H1 (cell line): ENCODE data around the gene ALDH7A1. TPM values are rescaled to one million over a fixed set of nuclear protein-coding genes. Genes with fewer than 3 reads are reported as not detected.

Experiments
- CTCF ChIA-PET: fragments of 300-600 bp; sonication (Branson Sonifier 250); formaldehyde crosslinking; loops from one replicate; lab custom pipeline; 2021; ENCODE audit not compliant: partially characterized antibody; lab: Charles Lee
- POLR2A ChIA-PET: fragments of 300-600 bp; sonication (Branson Sonifier 250); formaldehyde crosslinking; loops from one replicate; lab custom pipeline; 2021; ENCODE audit warnings: inconsistent platforms; ENCODE audit not compliant: partially characterized antibody; lab: Charles Lee
- DNase-seq, 2 experiments: peaks; one replicate each; pipeline versions ENCODE4 v3.0.0 to v3.0.0-alpha.2; 2010 to 2022; ENCODE audit warnings: low spot score in 2 of 2, low read depth in 1 of 2, mixed read lengths in 1 of 2
- FAIRE-seq: peaks from 2 replicates; lab custom pipeline; 2011; peaks lifted over from hg19 to GRCh38; lab: Jason Lieb, UNC
- H2AFZ ChIP-seq: 2 replicates; pipeline ENCODE4 v1.8.1; 2012; ENCODE audit warnings: low read length, inconsistent platforms
- H2AK5ac ChIP-seq: 2 replicates; pipeline ENCODE4 v1.6.1; 2013; ENCODE audit warnings: low read depth, low read length
- H2BK120ac ChIP-seq: replicated peaks from 2 replicates; pipeline ENCODE3; 2013; ENCODE audit warnings: low read depth, low read length, inconsistent platforms
- H2BK12ac ChIP-seq: 2 replicates; pipeline ENCODE4 v1.6.1; 2013; ENCODE audit warnings: low read depth, low read length
- H2BK15ac ChIP-seq: 2 replicates; pipeline ENCODE4 v1.6.1; 2013; ENCODE audit warnings: low read length
- H2BK20ac ChIP-seq: 2 replicates; pipeline ENCODE4 v1.6.1; 2013; ENCODE audit warnings: low read length
- H2BK5ac ChIP-seq: 2 replicates; pipeline ENCODE4 v1.6.1; 2013; ENCODE audit warnings: low read depth, low read length
- H3K14ac ChIP-seq: 2 replicates; pipeline ENCODE4 v1.6.1; 2013; ENCODE audit warnings: inconsistent platforms; ENCODE audit not compliant: insufficient read length
- H3K18ac ChIP-seq: 2 replicates; pipeline ENCODE4 v1.6.1; 2013; ENCODE audit warnings: low read length; ENCODE audit errors: extremely low read depth
- H3K23ac ChIP-seq: 2 replicates; pipeline ENCODE4 v1.6.1; 2013; ENCODE audit warnings: inconsistent platforms; ENCODE audit not compliant: insufficient read length
- H3K23me2 ChIP-seq: 2 replicates; pipeline ENCODE4 v1.6.1; 2013; ENCODE audit warnings: low read depth, low read length
- H3K27ac ChIP-seq: 2 replicates; pipeline ENCODE4 v1.6.1; 2011; ENCODE audit warnings: low read depth, low read length, inconsistent platforms
- H3K27me3 ChIP-seq, 4 experiments: replicated peaks in 1 of 4; 1 replicate in 1 of 4; 2 replicates in 3 of 4; pipeline versions ENCODE4 v1.6.1 to v1.8.1; 2011 to 2013; ENCODE audit warnings: low read length in 3 of 4, mild to moderate bottlenecking in 3 of 4, inconsistent platforms in 2 of 4, mixed read lengths in 2 of 4, moderate library complexity in 1 of 4; ENCODE audit not compliant: control insufficient read depth in 3 of 4, insufficient read depth in 3 of 4; ENCODE audit errors: extremely low read depth in 1 of 4
- H3K36me3 ChIP-seq, 4 experiments: 2 replicates each; pipeline versions ENCODE4 v1.6.1 to v1.8.1; 2011 to 2013; ENCODE audit warnings: mild to moderate bottlenecking in 4 of 4, low read length in 3 of 4, moderate library complexity in 2 of 4, control low read depth in 1 of 4, inconsistent platforms in 1 of 4; ENCODE audit not compliant: insufficient read depth in 4 of 4, control insufficient read depth in 2 of 4
- H3K4ac ChIP-seq: replicated peaks from 2 replicates; pipeline ENCODE3; 2013; ENCODE audit warnings: low read length, low read depth, mixed read lengths, inconsistent platforms; ENCODE audit not compliant: insufficient read length
- H3K4me1 ChIP-seq, 4 experiments: replicated peaks in 1 of 4; 1 replicate in 1 of 4; 2 replicates in 3 of 4; pipeline versions ENCODE4 v1.6.1 to v1.8.1; 2011 to 2013; ENCODE audit warnings: low read length in 3 of 4, inconsistent platforms in 2 of 4, mixed read lengths in 1 of 4; ENCODE audit not compliant: insufficient read depth in 4 of 4, control insufficient read depth in 3 of 4
- H3K4me2 ChIP-seq, 2 experiments: 2 replicates each; pipeline versions ENCODE4 v1.6.1 to v1.8.1; 2011 to 2013; ENCODE audit warnings: low read depth in 2 of 2, low read length in 2 of 2, control low read depth in 1 of 2, inconsistent platforms in 1 of 2, mild to moderate bottlenecking in 1 of 2; ENCODE audit not compliant: insufficient read depth in 1 of 2
- H3K4me3 ChIP-seq, 4 experiments: fragments of 200-600, 300-600 bp in 1 of 4; sonication (generic), shearing (Covaris generic), sonication (Bioruptor Twin) in 1 of 4; 2 replicates each; pipeline versions ENCODE4 v1.5.1 to v1.8.1; 2011 to 2016; ENCODE audit warnings: low read length in 4 of 4, low read depth in 3 of 4, control low read depth in 2 of 4, inconsistent platforms in 2 of 4, mild to moderate bottlenecking in 2 of 4, mixed read lengths in 1 of 4, moderate library complexity in 1 of 4; ENCODE audit not compliant: insufficient read depth in 2 of 4; ENCODE audit errors: extremely low read depth in 1 of 4
- H3K56ac ChIP-seq: replicated peaks from 2 replicates; pipeline ENCODE3; 2013; ENCODE audit warnings: low read depth, mild to moderate bottlenecking, mixed read lengths, low read length, inconsistent platforms; ENCODE audit not compliant: insufficient read length
- H3K79me1 ChIP-seq: 2 replicates; pipeline ENCODE4 v1.6.1; 2013; ENCODE audit warnings: low read depth, low read length, control low read depth
- H3K79me2 ChIP-seq, 2 experiments: 2 replicates each; pipeline versions ENCODE4 v1.6.1 to v1.8.1; 2012 to 2013; ENCODE audit warnings: low read length in 2 of 2, mild to moderate bottlenecking in 2 of 2, inconsistent platforms in 1 of 2; ENCODE audit not compliant: insufficient read depth in 2 of 2, control insufficient read depth in 1 of 2
- H3K9ac ChIP-seq, 4 experiments: replicated peaks in 1 of 4; 1 replicate in 1 of 4; 2 replicates in 3 of 4; pipeline versions ENCODE4 v1.6.1 to v1.8.1; 2011 to 2013; ENCODE audit warnings: low read depth in 3 of 4, low read length in 3 of 4, control low read depth in 2 of 4, mild to moderate bottlenecking in 2 of 4, moderate library complexity in 2 of 4, inconsistent platforms in 1 of 4; ENCODE audit errors: extremely low read depth in 1 of 4
- H3K9me3 ChIP-seq, 2 experiments: 2 replicates each; pipeline versions ENCODE4 v1.6.1 to v1.8.1; 2012 to 2013; ENCODE audit warnings: mild to moderate bottlenecking in 2 of 2, moderate library complexity in 2 of 2, control low read depth in 1 of 2, inconsistent platforms in 1 of 2, low read depth in 1 of 2, low read length in 1 of 2, mixed read lengths in 1 of 2; ENCODE audit not compliant: insufficient read depth in 2 of 2
- H4K20me1 ChIP-seq, 2 experiments: replicated peaks in 1 of 2; 2 replicates each; pipeline versions ENCODE3 to v1.8.1; 2011 to 2013; ENCODE audit warnings: inconsistent platforms in 2 of 2, low read length in 2 of 2, mild to moderate bottlenecking in 1 of 2; ENCODE audit not compliant: insufficient read depth in 2 of 2, control insufficient read depth in 1 of 2
- H4K5ac ChIP-seq: 2 replicates; pipeline ENCODE4 v1.6.1; 2013; ENCODE audit warnings: low read length, low read depth, mixed read lengths, inconsistent platforms; ENCODE audit not compliant: insufficient read length
- H4K8ac ChIP-seq: 2 replicates; pipeline ENCODE4 v1.8.0; 2013; ENCODE audit warnings: mild to moderate bottlenecking, moderate library complexity, low read length, inconsistent platforms; ENCODE audit not compliant: insufficient read depth; ENCODE audit errors: extremely low read depth
- H4K91ac ChIP-seq: replicated peaks from 2 replicates; pipeline ENCODE3; 2013; ENCODE audit warnings: low read length, mixed read lengths, inconsistent platforms; ENCODE audit not compliant: insufficient read length
- CEBPB ChIP-seq: IDR thresholded peaks from 2 replicates; pipeline ENCODE4 v1.6.1; 2012; ENCODE audit warnings: low read depth, low read length
- EZH2 ChIP-seq: fragments of 200-600 bp; sonication (generic); IDR thresholded peaks from 2 replicates; pipeline ENCODE4 v1.7.1; 2012; ENCODE audit warnings: low read depth, mild to moderate bottlenecking, moderate library complexity, low read length, inconsistent platforms; ENCODE audit not compliant: severe bottlenecking
- GTF2F1 ChIP-seq: IDR thresholded peaks from 2 replicates; pipeline ENCODE4 v1.6.1; 2012; ENCODE audit warnings: low read depth, low read length, improper control_type of control experiment, borderline replicate concordance
- HDAC2 ChIP-seq, 2 experiments: fragments of 300-600 bp in 1 of 2; sonication (generic) in 1 of 2; IDR thresholded peaks; 2 replicates each; pipeline ENCODE4 v1.6.1; 2011 to 2012; ENCODE audit warnings: low read depth in 2 of 2, low read length in 2 of 2, mild to moderate bottlenecking in 2 of 2, moderate library complexity in 2 of 2, borderline replicate concordance in 1 of 2, inconsistent platforms in 1 of 2
- KDM4A ChIP-seq: IDR thresholded peaks from one replicate; pipeline ENCODE4 v1.7.1; 2012; ENCODE audit warnings: low read depth, mild to moderate bottlenecking, moderate library complexity, low read length, inconsistent platforms; ENCODE audit not compliant: severe bottlenecking
- NRF1 ChIP-seq: IDR thresholded peaks from 2 replicates; pipeline ENCODE4 v1.6.1; 2011; ENCODE audit warnings: mild to moderate bottlenecking, low read depth, low read length, improper control_type of control experiment
- POU5F1 ChIP-seq: IDR thresholded peaks from 2 replicates; pipeline ENCODE4 v1.6.1; 2011; ENCODE audit warnings: low read depth, mild to moderate bottlenecking, low read length, moderate library complexity
- RBBP5 ChIP-seq: IDR thresholded peaks from 2 replicates; pipeline ENCODE4 v1.7.1; 2012; ENCODE audit warnings: low read depth, mild to moderate bottlenecking, inconsistent platforms, low read length, moderate library complexity, borderline replicate concordance
- SP2 ChIP-seq: IDR thresholded peaks from 2 replicates; pipeline ENCODE4 v1.6.1; 2012; ENCODE audit warnings: mild to moderate bottlenecking, low read length, inconsistent platforms
- WGBS, 2 experiments: shearing (Covaris generic) in 1 of 2; methylation state at CpG; one replicate each; pipeline versions ENCODE4 v1.1.6 to v1.1.7; 2013 to 2015; ENCODE audit warnings: low lambda C conversion rate in 2 of 2, mixed read lengths in 2 of 2, inconsistent platforms in 1 of 2, low coverage in 1 of 2, missing lambda C conversion rate in 1 of 2; ENCODE audit not compliant: insufficient replicate concordance in 2 of 2, insufficient coverage in 1 of 2, insufficient read length in 1 of 2; ENCODE audit errors: extremely low coverage in 1 of 2, missing lambda C conversion rate in 1 of 2; 5-methylcytosine and 5-hydroxymethylcytosine counted together
- polyA plus RNA-seq, 7 experiments: library from polyadenylated mRNA; depleted of rRNA in 3 of 7; stranded (reverse) in 5 of 7; unstranded in 2 of 7; fragments of >200 nt in 5 of 7; fragments of 200-250 nt in 2 of 7; gene quantifications; 1 replicate in 5 of 7; 2 replicates in 1 of 7; 4 replicates in 1 of 7; pipeline versions ENCODE4 v1.2.1 to v1.2.3, GENCODE V29; 2011 to 2013; ENCODE audit warnings: missing spikeins in 2 of 7, mixed read lengths in 2 of 7
- total RNA-seq: library from RNA; stranded (reverse); fragmentation: NEBNext Ultra II Directional; extraction: Animal tissue kit (Norgen Biotek cat#: 25700); gene quantifications from 2 replicates; pipeline ENCODE4 v1.2.1, GENCODE V29; 2021
- TF ChIP-seq, protein P1 (sequence below): IDR thresholded peaks from 2 replicates; pipeline ENCODE4 v1.6.1; 2012; ENCODE audit warnings: low read length, inconsistent platforms
- TF ChIP-seq, protein P2 (sequence below): IDR thresholded peaks from 2 replicates; pipeline ENCODE4 v1.6.1; 2011; ENCODE audit warnings: low read depth, mild to moderate bottlenecking, low read length; ENCODE audit not compliant: insufficient read depth

Gene ALDH7A1
- total and polyA plus RNA-seq, 2 of the 8 experiments (the other 6 are each of a cell fraction or from before 2014, with no cell fraction given): 99.6 to 225 TPM

DNA sequence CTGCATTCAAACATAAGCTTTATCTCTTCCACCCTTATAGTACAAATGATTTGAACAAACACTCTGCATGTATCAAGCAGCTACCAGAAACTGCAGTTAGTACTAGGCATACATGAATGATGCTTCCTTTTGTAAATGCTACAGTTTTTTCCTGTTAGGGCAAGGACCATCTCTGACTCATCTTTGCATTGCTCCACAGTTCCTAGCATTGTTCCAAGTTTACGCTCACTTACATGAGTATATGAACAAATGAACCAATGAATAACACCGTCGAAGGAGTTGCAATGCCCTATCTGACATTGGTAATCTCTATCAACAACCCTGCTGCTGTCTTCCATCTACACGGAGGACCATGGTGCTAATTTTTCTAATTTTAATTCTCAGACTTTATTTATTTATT lies 2.1 kb upstream of the ALDH7A1 start:
- no peak overlapping the region for H4K91ac ChIP-seq
- no peak overlapping the region for H3K56ac ChIP-seq
- H3K4me1 ChIP-seq: peaks cover 1 to 13% (median 7%) of the 10 kb centered on the region in 4 experiments; a peak in 6 of 7 replicates
- no peak overlapping the region for H3K14ac ChIP-seq
- H4K5ac ChIP-seq: no peak overlapping the region
- no peak overlapping the region for H2AFZ ChIP-seq
- H3K9me3 ChIP-seq: no peaks in the 10 kb centered on the region
- H3K23me2 ChIP-seq: peaks cover 15% of the 10 kb centered on the region
- no peak overlapping the region for H3K27ac ChIP-seq
- H3K79me2 ChIP-seq: peaks cover 9 to 38% of the 10 kb centered on the region in 2 experiments
- 0 out of 2 replicates have a peak overlapping the region, but pooled peaks have one; percentile 25 for H2BK15ac ChIP-seq
- H3K27me3 ChIP-seq: no peaks in the 10 kb centered on the region
- peaks cover 1 to 5% of the 10 kb centered on the region in 2 experiments for H4K20me1 ChIP-seq
- ChIA-PET CTCF (no interaction called here), POLR2A (interaction anchor here (0.9 kb wide), 1 partner anchor 27 kb away, joined by 3 read pairs; no protein-coding TSS in a partner anchor)
- DNase-seq: no peak
- no peak overlapping the region for H3K4ac ChIP-seq
- H3K18ac ChIP-seq: no peak overlapping the region
- FAIRE-seq: no peak
- WGBS, 2 experiments: 79% methylated on average over 4 of the region's 4 CpGs; no CpG with 5 or more reads in 1 of the 2 experiments
- H3K4me3 ChIP-seq: no peak overlapping the region
- H3K4me2 ChIP-seq: no peak overlapping the region
- H2BK5ac ChIP-seq: no peak overlapping the region
- peaks cover 0 to 6% (median 0%) of the 10 kb centered on the region in 4 experiments; a peak in 2 of 8 replicates for H3K36me3 ChIP-seq
- H2BK120ac ChIP-seq: no peak overlapping the region
- H2BK20ac ChIP-seq: no peak overlapping the region
- H4K8ac ChIP-seq: no peak overlapping the region
- H2BK12ac ChIP-seq: 0 out of 2 replicates have a peak overlapping the region, but pooled peaks have one; percentile 18
- no peak overlapping the region for H3K23ac ChIP-seq
- H2AK5ac ChIP-seq: no peak overlapping the region; the same call in 1 of the 2 replicates
- H3K9ac ChIP-seq: no peak overlapping the region
- no peaks in the 10 kb centered on the region; the same call in 1 of the 2 replicates for H3K79me1 ChIP-seq
- TF ChIP-seq RBBP5 (no peak), NRF1 (no peak), HDAC2 (IDR thresholded peaks at IDR 0.05; ENCODE audit: borderline replicate concordance in 1 of 2, low read depth in 2 of 2, low read length in 2 of 2) (no peak), EZH2 (no peak), SP2 (no peak), CEBPB (no peak), KDM4A (no peak), POU5F1 (no peak), GTF2F1 (no peak)
- TF ChIP-seq, protein P1, sequence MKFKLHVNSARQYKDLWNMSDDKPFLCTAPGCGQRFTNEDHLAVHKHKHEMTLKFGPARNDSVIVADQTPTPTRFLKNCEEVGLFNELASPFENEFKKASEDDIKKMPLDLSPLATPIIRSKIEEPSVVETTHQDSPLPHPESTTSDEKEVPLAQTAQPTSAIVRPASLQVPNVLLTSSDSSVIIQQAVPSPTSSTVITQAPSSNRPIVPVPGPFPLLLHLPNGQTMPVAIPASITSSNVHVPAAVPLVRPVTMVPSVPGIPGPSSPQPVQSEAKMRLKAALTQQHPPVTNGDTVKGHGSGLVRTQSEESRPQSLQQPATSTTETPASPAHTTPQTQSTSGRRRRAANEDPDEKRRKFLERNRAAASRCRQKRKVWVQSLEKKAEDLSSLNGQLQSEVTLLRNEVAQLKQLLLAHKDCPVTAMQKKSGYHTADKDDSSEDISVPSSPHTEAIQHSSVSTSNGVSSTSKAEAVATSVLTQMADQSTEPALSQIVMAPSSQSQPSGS: no peak
- TF ChIP-seq, protein P2, sequence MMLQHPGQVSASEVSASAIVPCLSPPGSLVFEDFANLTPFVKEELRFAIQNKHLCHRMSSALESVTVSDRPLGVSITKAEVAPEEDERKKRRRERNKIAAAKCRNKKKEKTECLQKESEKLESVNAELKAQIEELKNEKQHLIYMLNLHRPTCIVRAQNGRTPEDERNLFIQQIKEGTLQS: no peak
